ENCODE measurements around the gene SPTBN4. TPM values are rescaled to one million over a fixed set of nuclear protein-coding genes. Genes with fewer than 3 reads are reported as not detected.
"Not testable (repeated sequence)": the region's sequence is repeated elsewhere in the genome, so short reads cannot be mapped to it uniquely, and the experiment has no call there.

The SPTBN4 gene
- total and polyA plus RNA-seq, 2 experiments from 2014 or later, result 0.67 to 1.3 TPM

GRCh38 chr19:40543029-40543597 lies 76.3 kb downstream of the SPTBN4 start:
- no peaks in the 10 kb centered on the region for H3K4me1 ChIP-seq (ENCODE audit: insufficient read depth)
- no peaks in the 10 kb centered on the region for H3K9me2 ChIP-seq (replicated peaks; ENCODE audit: insufficient read depth)
- no peak for DNase-seq (ENCODE audit: low spot score)
- no peaks in the 10 kb centered on the region for H4K20me1 ChIP-seq (ENCODE audit: insufficient read depth, poor library complexity, severe bottlenecking)
- no peaks in the 10 kb centered on the region for H3K79me2 ChIP-seq
- no peaks in the 10 kb centered on the region for H3K9me3 ChIP-seq (ENCODE audit: low read depth)
- WGBS (ENCODE audit: low lambda C conversion rate, missing lambda C conversion rate), result 93% methylated on average over 6 of the region's 6 CpGs
- H3K27me3 ChIP-seq, result no peaks in the 10 kb centered on the region
- no peak overlapping the region for H3K4me3 ChIP-seq
- H3K4me2 ChIP-seq, result no peak overlapping the region
- no peak overlapping the region for H3K27ac ChIP-seq
- TF ChIP-seq EZH2phosphoT487 (IDR thresholded peaks at IDR 0.05; ENCODE audit: low read depth, severe bottlenecking, unreplicated experiment), result no peak
- no peak for TF ChIP-seq EZH2 (IDR thresholded peaks at IDR 0.05; ENCODE audit: borderline replicate concordance)
- no peak for TF ChIP-seq CTCF (IDR thresholded peaks at IDR 0.05; ENCODE audit: poor library complexity)
- H3K36me3 ChIP-seq (replicated peaks; ENCODE audit: insufficient read depth, low read depth), result no peaks in the 10 kb centered on the region
- no peak overlapping the region for H2AFZ ChIP-seq

- not testable (repeated sequence) for H3K4me2 ChIP-seq; H3K9me2 ChIP-seq (replicated peaks; ENCODE audit: insufficient read depth); H3K4me3 ChIP-seq; DNase-seq (ENCODE audit: low spot score); H3K27ac ChIP-seq; H3K4me1 ChIP-seq (ENCODE audit: insufficient read depth); H3K79me2 ChIP-seq; H3K27me3 ChIP-seq; H3K36me3 ChIP-seq (replicated peaks; ENCODE audit: insufficient read depth, low read depth); H2AFZ ChIP-seq; H3K9me3 ChIP-seq (ENCODE audit: low read depth); H4K20me1 ChIP-seq (ENCODE audit: insufficient read depth, poor library complexity, severe bottlenecking)
- WGBS (ENCODE audit: low lambda C conversion rate, missing lambda C conversion rate), result 80% methylated on average over 3 of the region's 3 CpGs
These were observed 79.5 kb downstream of the SPTBN4 start for GRCh38 chr19:40546153-40546841.

- not testable (repeated sequence) for H3K4me3 ChIP-seq; H3K79me2 ChIP-seq; H2AFZ ChIP-seq; H3K36me3 ChIP-seq (replicated peaks; ENCODE audit: insufficient read depth, low read depth); H4K20me1 ChIP-seq (ENCODE audit: insufficient read depth, poor library complexity, severe bottlenecking); H3K27ac ChIP-seq; H3K9me3 ChIP-seq (ENCODE audit: low read depth); DNase-seq (ENCODE audit: low spot score); H3K4me1 ChIP-seq (ENCODE audit: insufficient read depth); H3K9me2 ChIP-seq (replicated peaks; ENCODE audit: insufficient read depth); H3K4me2 ChIP-seq; H3K27me3 ChIP-seq
- 78% methylated on average over 4 of the region's 4 CpGs for WGBS (ENCODE audit: low lambda C conversion rate, missing lambda C conversion rate)
These were observed 80.4 kb downstream of the SPTBN4 start for GRCh38 chr19:40547190-40547589.

GRCh38 chr19:40547836-40548235 lies 81.0 kb downstream of the SPTBN4 start:
- no peak for DNase-seq (ENCODE audit: low spot score)
- Histone ChIP-seq H3K27ac (no peak overlapping the region), H3K4me3 (no peak overlapping the region), H3K36me3 (replicated peaks; ENCODE audit: insufficient read depth, low read depth) (no peaks in the 10 kb centered on the region), H3K27me3 (peaks cover 12% of the 10 kb centered on the region), H4K20me1 (ENCODE audit: insufficient read depth, poor library complexity, severe bottlenecking) (no peaks in the 10 kb centered on the region), H3K79me2 (no peaks in the 10 kb centered on the region), H3K9me3 (ENCODE audit: low read depth) (no peaks in the 10 kb centered on the region), H2AFZ (no peak overlapping the region), H3K4me2 (no peak overlapping the region), H3K4me1 (ENCODE audit: insufficient read depth) (no peaks in the 10 kb centered on the region), H3K9me2 (replicated peaks; ENCODE audit: insufficient read depth) (no peaks in the 10 kb centered on the region)
- TF ChIP-seq EZH2 (IDR thresholded peaks at IDR 0.05; ENCODE audit: borderline replicate concordance), result no peak
- no peak for TF ChIP-seq CTCF (IDR thresholded peaks at IDR 0.05; ENCODE audit: poor library complexity)
- TF ChIP-seq EZH2phosphoT487 (IDR thresholded peaks at IDR 0.05; ENCODE audit: low read depth, severe bottlenecking, unreplicated experiment), result no peak
- WGBS (ENCODE audit: low lambda C conversion rate, missing lambda C conversion rate), result 88% methylated on average over 1 of the region's 1 CpG
